LNCaP clone FGC (cell line): ENCODE results near the gene UNC13B.

Experiments used
- DNase-seq: peaks from one replicate; pipeline ENCODE4 v3.0.0-alpha.2; 2011; ENCODE audit warnings: low read depth
- H3K4me3 ChIP-seq: 2 replicates; pipeline ENCODE4 v1.5.1; 2011; ENCODE audit warnings: mild to moderate bottlenecking, low read depth, low read length, control low read depth
- CTCF ChIP-seq: IDR thresholded peaks from 2 replicates; pipeline ENCODE4 v1.5.1; 2012; ENCODE audit warnings: mild to moderate bottlenecking; ENCODE audit not compliant: control insufficient read depth, insufficient read depth; ENCODE audit errors: extremely low read depth

Gene UNC13B

GRCh38 chr9:35267710-35268109 is 105.9 kb downstream of the UNC13B start:
- H3K4me3 ChIP-seq, result no peak overlapping the region
- TF ChIP-seq CTCF, result no peak
- no peak for DNase-seq

- H3K4me3 ChIP-seq, result no peak overlapping the region
- no peak for DNase-seq
- no peak for TF ChIP-seq CTCF
These were observed 108.1 kb downstream of the UNC13B start for GRCh38 chr9:35269919-35270318.

- TF ChIP-seq CTCF, result no peak
- no peak for DNase-seq
- H3K4me3 ChIP-seq, result no peak overlapping the region
These were observed 109.8 kb downstream of the UNC13B start for GRCh38 chr9:35271637-35272036.

GRCh38 chr9:35272989-35273388 is 111.2 kb downstream of the UNC13B start:
- no peak for DNase-seq
- H3K4me3 ChIP-seq, result no peak overlapping the region
- no peak for TF ChIP-seq CTCF

- no peak for TF ChIP-seq CTCF
- no peak overlapping the region for H3K4me3 ChIP-seq
- no peak for DNase-seq
These were observed 111.8 kb downstream of the UNC13B start for GRCh38 chr9:35273591-35273990.

GRCh38 chr9:35274993-35275392 is 113.2 kb downstream of the UNC13B start:
- no peak overlapping the region for H3K4me3 ChIP-seq
- TF ChIP-seq CTCF, result no peak
- DNase-seq, result no peak

- H3K4me3 ChIP-seq, result no peak overlapping the region
- DNase-seq, result no peak
- TF ChIP-seq CTCF, result no peak
These were observed 115.3 kb downstream of the UNC13B start for GRCh38 chr9:35277171-35277520.
